Mesothelial cell of epicardium (in vitro differentiated cells): ENCODE measurements around the gene SLC24A3. TPM values are rescaled to one million over a fixed set of nuclear protein-coding genes. Genes with fewer than 3 reads are reported as not detected.

Experiments used
- DNase-seq, 2 experiments: peaks; one replicate each; pipeline ENCODE4 v3.0.0; 2021; ENCODE audit warnings: low spot score in 2 of 2; ENCODE audit not compliant: unreplicated experiment in 2 of 2
- H3K27ac Mint-ChIP-seq: 2 replicates; pipeline ENCODE4 v1.8.0; 2021; ENCODE audit warnings: mixed read lengths
- H3K27me3 Mint-ChIP-seq: 2 replicates; pipeline ENCODE4 v1.8.0; 2021; ENCODE audit warnings: low read depth, mixed read lengths
- H3K36me3 Mint-ChIP-seq: 2 replicates; pipeline ENCODE4 v1.8.0; 2021; ENCODE audit warnings: mixed read lengths
- H3K4me1 Mint-ChIP-seq: 2 replicates; pipeline ENCODE4 v1.8.0; 2021; ENCODE audit warnings: mixed read lengths
- H3K4me3 Mint-ChIP-seq: 2 replicates; pipeline ENCODE4 v1.8.0; 2021; ENCODE audit warnings: mild to moderate bottlenecking, moderate library complexity, mixed read lengths
- H3K9me3 Mint-ChIP-seq: 2 replicates; pipeline ENCODE4 v1.8.0; 2021; ENCODE audit warnings: mixed read lengths
- total RNA-seq: library from RNA; stranded (reverse); gene quantifications from 3 replicates; pipeline ENCODE4 v1.2.1, GENCODE V29; 2021
- TF ChIP-seq, protein P1 (sequence below): fragments of 200-600 bp; sonication (generic); IDR thresholded peaks from one replicate; pipeline ENCODE4 v1.5.0; 2021; ENCODE audit warnings: antibody characterized with exemption; ENCODE audit not compliant: unreplicated experiment

SLC24A3 gene
- total RNA-seq, 1 donor from 2014 or later: 3.2 TPM

DNA sequence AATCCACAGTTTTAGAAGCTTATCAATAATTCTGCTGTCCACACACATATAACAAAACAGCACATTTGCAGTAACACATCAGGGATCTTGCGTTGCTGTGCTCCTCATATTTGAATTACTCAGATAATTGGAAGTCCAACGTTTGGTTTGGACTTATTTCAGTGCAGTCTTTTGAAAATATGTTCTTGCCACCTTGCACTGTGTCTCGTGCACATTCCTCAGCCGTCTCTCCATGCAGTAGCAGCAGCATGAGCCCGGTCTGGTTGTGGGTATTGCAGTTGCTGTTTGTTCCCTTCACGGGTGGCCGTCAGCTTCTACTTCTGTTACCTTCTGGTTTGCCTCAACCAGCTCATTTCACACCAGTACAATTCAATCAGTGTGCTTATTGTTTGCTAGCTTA is 215.5 kb downstream of the SLC24A3 start:
- Mint-ChIP-seq H3K36me3 (no peaks in the 10 kb centered on the region), H3K4me1 (peaks cover 58% of the 10 kb centered on the region), H3K27ac (no peak overlapping the region), H3K27me3 (no peaks in the 10 kb centered on the region), H3K9me3 (no peaks in the 10 kb centered on the region), H3K4me3 (no peak overlapping the region)
- TF ChIP-seq, protein P1, sequence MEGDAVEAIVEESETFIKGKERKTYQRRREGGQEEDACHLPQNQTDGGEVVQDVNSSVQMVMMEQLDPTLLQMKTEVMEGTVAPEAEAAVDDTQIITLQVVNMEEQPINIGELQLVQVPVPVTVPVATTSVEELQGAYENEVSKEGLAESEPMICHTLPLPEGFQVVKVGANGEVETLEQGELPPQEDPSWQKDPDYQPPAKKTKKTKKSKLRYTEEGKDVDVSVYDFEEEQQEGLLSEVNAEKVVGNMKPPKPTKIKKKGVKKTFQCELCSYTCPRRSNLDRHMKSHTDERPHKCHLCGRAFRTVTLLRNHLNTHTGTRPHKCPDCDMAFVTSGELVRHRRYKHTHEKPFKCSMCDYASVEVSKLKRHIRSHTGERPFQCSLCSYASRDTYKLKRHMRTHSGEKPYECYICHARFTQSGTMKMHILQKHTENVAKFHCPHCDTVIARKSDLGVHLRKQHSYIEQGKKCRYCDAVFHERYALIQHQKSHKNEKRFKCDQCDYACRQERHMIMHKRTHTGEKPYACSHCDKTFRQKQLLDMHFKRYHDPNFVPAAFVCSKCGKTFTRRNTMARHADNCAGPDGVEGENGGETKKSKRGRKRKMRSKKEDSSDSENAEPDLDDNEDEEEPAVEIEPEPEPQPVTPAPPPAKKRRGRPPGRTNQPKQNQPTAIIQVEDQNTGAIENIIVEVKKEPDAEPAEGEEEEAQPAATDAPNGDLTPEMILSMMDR: no peak
- DNase-seq: no peak

DNA sequence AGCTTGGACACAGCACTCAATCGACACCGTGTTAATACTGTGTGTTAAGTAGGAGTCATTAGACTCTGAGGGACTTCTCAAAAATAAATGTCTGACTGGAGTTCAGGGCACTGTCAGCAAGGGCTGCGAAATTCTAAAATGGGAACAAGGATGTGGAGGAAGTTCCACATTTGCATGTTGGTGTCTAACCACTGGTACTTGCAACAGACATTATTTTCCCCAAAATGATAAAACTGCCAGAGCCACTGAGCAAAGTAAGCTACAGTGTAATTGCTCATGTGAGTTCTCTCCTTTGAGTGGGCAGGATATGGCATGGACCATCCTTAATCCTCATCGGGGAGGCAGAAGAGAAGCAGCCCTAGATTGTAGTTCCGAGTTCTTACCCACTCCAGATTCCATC is 215.9 kb downstream of the SLC24A3 start:
- H3K27ac Mint-ChIP-seq: no peak overlapping the region
- DNase-seq: no peak
- peaks cover 58% of the 10 kb centered on the region for H3K4me1 Mint-ChIP-seq
- H3K9me3 Mint-ChIP-seq: no peaks in the 10 kb centered on the region
- TF ChIP-seq, protein P1: no peak
- no peak overlapping the region for H3K4me3 Mint-ChIP-seq
- H3K27me3 Mint-ChIP-seq: no peaks in the 10 kb centered on the region
- no peaks in the 10 kb centered on the region for H3K36me3 Mint-ChIP-seq

DNA sequence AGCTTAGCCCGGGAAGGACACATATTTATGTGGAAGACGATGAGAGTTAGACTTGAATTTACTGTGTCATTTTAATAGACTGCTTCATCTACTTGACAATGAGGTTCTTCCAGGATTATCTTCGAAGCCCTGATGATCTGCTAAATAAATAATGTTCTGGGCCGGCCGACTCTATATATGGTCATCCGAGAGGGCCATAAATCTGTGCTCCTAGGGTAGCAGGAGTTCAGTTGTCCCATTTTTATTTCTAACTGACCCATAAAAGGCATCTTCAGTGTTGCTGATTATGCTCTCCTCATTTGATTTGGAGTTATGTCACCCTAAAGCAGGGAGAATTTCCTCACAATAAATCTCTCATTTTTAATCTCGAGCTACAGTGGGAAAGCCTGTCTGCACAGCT is 217.1 kb downstream of the SLC24A3 start:
- no peaks in the 10 kb centered on the region for H3K36me3 Mint-ChIP-seq
- H3K27ac Mint-ChIP-seq: no peak overlapping the region
- no peaks in the 10 kb centered on the region for H3K27me3 Mint-ChIP-seq
- no peaks in the 10 kb centered on the region for H3K9me3 Mint-ChIP-seq
- TF ChIP-seq, protein P1: no peak
- peaks cover 65% of the 10 kb centered on the region for H3K4me1 Mint-ChIP-seq
- H3K4me3 Mint-ChIP-seq: no peak overlapping the region
- DNase-seq: no peak

DNA sequence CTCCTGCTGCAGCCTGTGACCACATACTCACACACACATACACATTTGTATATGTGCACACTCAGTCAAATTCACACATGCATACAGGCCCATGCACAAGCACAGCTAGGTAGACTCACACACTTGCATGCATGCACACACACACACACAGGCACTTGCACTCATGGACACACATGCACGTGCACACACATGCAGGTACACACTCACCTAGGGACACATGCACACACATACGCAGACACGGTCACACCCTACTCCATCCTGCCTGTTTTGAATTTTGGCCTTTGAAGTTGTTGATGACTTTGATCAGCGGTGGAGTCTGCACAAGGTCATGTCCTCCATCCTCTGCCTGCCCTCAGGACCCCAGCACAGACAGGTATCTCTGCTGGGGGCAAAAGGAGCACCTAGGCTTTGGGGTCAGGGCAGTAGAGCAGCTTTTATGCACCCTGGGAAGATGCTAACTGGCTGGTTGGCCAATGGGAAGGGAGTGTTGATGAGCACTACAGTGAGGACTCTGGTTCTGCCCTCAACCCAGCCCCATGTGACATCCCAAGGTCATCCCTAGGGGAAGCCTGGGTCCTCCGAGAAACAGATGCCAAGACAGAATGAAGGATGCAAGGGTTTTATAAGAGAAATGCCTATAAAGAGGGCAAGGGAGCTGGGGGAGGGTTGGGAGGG is 218.3 kb downstream of the SLC24A3 start:
- TF ChIP-seq, protein P1: no peak
- H3K27ac Mint-ChIP-seq: no peak overlapping the region
- DNase-seq: no peak
- no peak overlapping the region for H3K4me3 Mint-ChIP-seq
- no peaks in the 10 kb centered on the region for H3K9me3 Mint-ChIP-seq
- peaks cover 78% of the 10 kb centered on the region for H3K4me1 Mint-ChIP-seq
- H3K36me3 Mint-ChIP-seq: no peaks in the 10 kb centered on the region
- H3K27me3 Mint-ChIP-seq: no peaks in the 10 kb centered on the region

DNA sequence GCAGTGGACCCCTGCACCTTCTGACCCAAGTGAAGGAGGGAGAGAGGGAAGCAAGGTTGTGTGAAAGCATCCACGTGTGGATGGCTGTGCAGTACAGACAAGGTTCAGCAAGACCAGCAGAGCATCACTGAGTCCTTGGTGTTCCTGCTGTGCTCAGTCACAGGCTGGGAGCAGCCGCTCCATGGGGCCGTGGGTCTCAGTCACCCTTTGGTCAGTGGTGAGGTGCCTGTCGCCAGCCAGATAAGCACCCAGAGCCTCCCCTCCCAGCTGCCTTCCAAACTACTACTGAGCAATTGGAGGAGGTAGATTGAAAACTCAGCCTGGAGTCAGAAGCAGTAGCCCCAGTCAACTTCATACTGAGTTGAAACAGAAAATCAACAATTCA is 218.9 kb downstream of the SLC24A3 start:
- H3K9me3 Mint-ChIP-seq: no peaks in the 10 kb centered on the region
- H3K27ac Mint-ChIP-seq: no peak overlapping the region
- no peak for DNase-seq
- peaks cover 79% of the 10 kb centered on the region for H3K4me1 Mint-ChIP-seq
- no peaks in the 10 kb centered on the region for H3K36me3 Mint-ChIP-seq
- no peak overlapping the region for H3K4me3 Mint-ChIP-seq
- TF ChIP-seq, protein P1: no peak
- H3K27me3 Mint-ChIP-seq: no peaks in the 10 kb centered on the region

DNA sequence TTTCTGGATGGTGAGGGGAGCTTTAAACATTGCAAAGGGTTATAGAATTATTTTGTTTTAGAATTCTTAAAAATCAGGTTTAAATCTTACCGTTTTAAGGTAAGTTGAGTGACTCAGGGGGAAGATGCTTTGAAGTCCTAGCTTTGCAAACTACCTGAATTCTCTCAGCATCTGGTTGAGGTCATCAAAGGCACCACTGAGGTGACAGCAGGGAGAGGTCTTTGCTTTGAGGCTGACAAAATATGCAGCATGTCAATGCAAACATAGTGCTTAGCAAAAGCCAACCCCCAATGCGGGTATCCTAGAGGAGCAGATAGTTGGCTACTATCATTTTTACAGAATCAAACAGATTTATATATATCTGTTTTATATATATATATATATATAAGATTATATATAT is 219.5 kb downstream of the SLC24A3 start:
- Mint-ChIP-seq H3K4me1 (peaks cover 75% of the 10 kb centered on the region), H3K36me3 (no peaks in the 10 kb centered on the region), H3K9me3 (no peaks in the 10 kb centered on the region), H3K27ac (no peak overlapping the region), H3K4me3 (no peak overlapping the region), H3K27me3 (no peaks in the 10 kb centered on the region)
- TF ChIP-seq, protein P1: no peak
- DNase-seq: no peak
